ENCODE measurements around the gene TEAD1. TPM values are rescaled to one million over a fixed set of nuclear protein-coding genes. Genes with fewer than 3 reads are reported as not detected.

The TEAD1 gene
- total RNA-seq, 6 experiments from 2014 or later = 28.3 to 41.5 (median 32.2) TPM

DNA sequence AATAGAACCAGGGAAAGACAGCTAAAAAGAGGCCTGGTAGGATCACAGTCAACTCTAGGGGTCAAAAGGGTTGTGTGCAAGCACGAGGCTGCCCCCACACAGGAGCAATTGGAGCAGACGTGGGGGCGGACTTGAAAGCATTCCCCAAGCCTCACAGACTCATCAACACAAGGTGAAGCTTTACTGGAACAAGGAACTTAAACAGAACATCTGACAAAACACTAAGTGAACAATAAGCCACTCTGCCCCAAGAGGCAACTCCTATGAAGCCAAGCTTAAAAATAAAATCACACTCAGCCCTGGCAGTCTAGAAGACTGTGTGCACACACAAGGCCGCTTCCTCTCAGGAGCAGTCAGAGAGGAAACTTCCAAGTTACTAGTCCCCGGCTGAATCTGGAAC lies 32.2 kb upstream of the TEAD1 start:
- Histone ChIP-seq H3K27ac (no peak overlapping the region), H3K9me3 (no peaks in the 10 kb centered on the region), H3K4me1 (no peaks in the 10 kb centered on the region), H3K36me3 (no peaks in the 10 kb centered on the region), H3K4me3 (no peak overlapping the region), H3K27me3 (no peaks in the 10 kb centered on the region)
- DNase-seq = no peak
- ATAC-seq = no peak
- intact Hi-C loops (cut with DNase I) = no loop called here
- 55% methylated on average over 5 of the region's 5 CpGs for WGBS (ENCODE audit: insufficient coverage, low coverage, low lambda C conversion rate, missing lambda C conversion rate)
- TF ChIP-seq CTCF (IDR thresholded peaks at IDR 0.05) = no peak

DNA sequence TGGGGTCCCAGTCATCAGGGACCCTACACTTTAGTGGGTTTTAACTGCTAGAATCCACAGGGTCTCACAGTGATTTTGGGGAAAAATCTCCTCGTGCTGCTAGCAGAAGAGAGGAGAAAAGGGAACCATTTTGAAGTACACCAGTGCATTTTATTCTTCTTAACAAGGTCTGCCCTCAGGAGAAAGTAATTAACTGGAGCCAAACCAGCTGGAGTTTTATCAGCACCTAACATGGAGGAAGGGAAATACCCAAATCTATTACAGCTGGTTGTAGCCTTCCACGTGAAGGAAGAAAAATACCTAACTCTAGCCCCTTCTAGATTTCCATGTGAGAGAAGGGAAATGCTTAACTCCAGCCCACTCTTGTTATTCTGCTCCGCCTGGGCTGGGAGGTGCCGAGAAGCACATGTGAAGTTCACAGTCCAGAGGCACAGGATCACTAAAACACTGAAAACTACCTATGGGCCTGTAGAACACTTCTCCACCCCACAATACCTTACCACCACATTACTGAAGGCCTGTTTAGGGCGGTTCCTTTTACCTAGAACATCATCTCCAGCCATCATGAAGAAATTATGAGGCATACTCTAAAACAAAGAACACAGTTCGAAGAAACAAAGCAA lies 31.3 kb upstream of the TEAD1 start:
- Histone ChIP-seq H3K27me3 (no peaks in the 10 kb centered on the region), H3K4me1 (no peaks in the 10 kb centered on the region), H3K9me3 (no peaks in the 10 kb centered on the region), H3K4me3 (no peak overlapping the region), H3K36me3 (no peaks in the 10 kb centered on the region), H3K27ac (no peak overlapping the region)
- no peak for TF ChIP-seq POLR2A (IDR thresholded peaks at IDR 0.05)
- no peak for TF ChIP-seq CTCF (IDR thresholded peaks at IDR 0.05)
- ATAC-seq (no peak), DNase-seq (no peak)
- 90% methylated on average over 5 of the region's 6 CpGs for WGBS (ENCODE audit: insufficient coverage, low coverage, low lambda C conversion rate, missing lambda C conversion rate)
- intact Hi-C loops (cut with DNase I) = no loop called here

GRCh38 chr11:12646478-12646877 lies 27.7 kb upstream of the TEAD1 start:
- Histone ChIP-seq H3K4me3 (no peak overlapping the region), H3K36me3 (no peaks in the 10 kb centered on the region), H3K27ac (no peak overlapping the region), H3K4me1 (no peaks in the 10 kb centered on the region), H3K9me3 (no peaks in the 10 kb centered on the region), H3K27me3 (no peaks in the 10 kb centered on the region)
- TF ChIP-seq CTCF (IDR thresholded peaks at IDR 0.05) = no peak
- no peak for TF ChIP-seq POLR2A (IDR thresholded peaks at IDR 0.05)
- 100% methylated on average over 2 of the region's 2 CpGs for WGBS (ENCODE audit: insufficient coverage, low coverage, low lambda C conversion rate, missing lambda C conversion rate)
- intact Hi-C loops (cut with DNase I) = no loop called here
- DNase-seq (no peak), ATAC-seq (no peak)

DNA sequence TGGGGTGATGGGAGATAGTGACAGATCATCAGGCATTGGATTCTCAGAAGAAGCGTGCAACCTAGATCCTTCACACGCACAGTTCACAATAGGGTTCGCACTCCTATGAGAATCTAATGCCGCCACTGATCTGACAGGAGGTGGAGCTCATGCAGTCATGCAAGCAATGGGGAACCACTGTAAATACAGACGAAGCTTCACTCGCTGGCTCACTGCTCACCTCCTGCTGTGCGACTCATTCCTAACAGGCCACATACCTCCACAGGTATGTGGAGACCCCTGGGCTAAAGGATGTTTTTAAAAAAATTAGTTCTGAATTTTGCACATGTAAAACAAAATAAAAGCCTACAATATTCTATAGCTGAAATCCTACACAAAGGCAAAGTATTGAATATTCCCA lies 20.5 kb upstream of the TEAD1 start:
- intact Hi-C loops (cut with DNase I) = no loop called here
- no peak for ATAC-seq

More for the DNA sequence above, 20.5 kb upstream of the TEAD1 start:
- Histone ChIP-seq H3K4me3 (no peak overlapping the region), H3K27me3 (no peaks in the 10 kb centered on the region), H3K4me1 (no peaks in the 10 kb centered on the region), H3K36me3 (no peaks in the 10 kb centered on the region), H3K27ac (no peak overlapping the region), H3K9me3 (peaks cover 0 to 6% (median 2%) of the 10 kb centered on the region in 4 donors)
- WGBS (ENCODE audit: insufficient coverage, low coverage, low lambda C conversion rate, missing lambda C conversion rate) = 76% methylated on average over 5 of the region's 7 CpGs
- TF ChIP-seq POLR2A (IDR thresholded peaks at IDR 0.05) = no peak
- no peak for TF ChIP-seq CTCF (IDR thresholded peaks at IDR 0.05)
- DNase-seq = no peak
